IgD-negative memory B cell (primary cell): ENCODE results near the gene KDF1. TPM values are rescaled to one million over a fixed set of nuclear protein-coding genes. Genes with fewer than 3 reads are reported as not detected.

ENCODE experiments used
- H3K27ac Mint-ChIP-seq, 3 donors: one replicate each; pipeline ENCODE4 v1.8.0; 2020 to 2022; ENCODE audit warnings: mild to moderate bottlenecking in 3 of 3, mixed read lengths in 3 of 3, moderate library complexity in 1 of 3
- H3K27me3 Mint-ChIP-seq: one replicate; pipeline ENCODE4 v1.8.0; 2021; ENCODE audit warnings: mixed read lengths
- H3K36me3 Mint-ChIP-seq: one replicate; pipeline ENCODE4 v1.8.0; 2020; ENCODE audit warnings: mild to moderate bottlenecking, mixed read lengths
- H3K4me1 Mint-ChIP-seq, 3 donors: one replicate each; pipeline ENCODE4 v1.8.0; 2020 to 2022; ENCODE audit warnings: mixed read lengths in 3 of 3, mild to moderate bottlenecking in 1 of 3
- H3K4me3 Mint-ChIP-seq, 4 donors: one replicate each; pipeline ENCODE4 v1.8.0; 2020 to 2022; ENCODE audit warnings: mild to moderate bottlenecking in 4 of 4, mixed read lengths in 4 of 4, moderate library complexity in 3 of 4
- H3K9me3 Mint-ChIP-seq, 3 donors: one replicate each; pipeline ENCODE4 v1.8.0; 2020 to 2021; ENCODE audit warnings: mixed read lengths in 3 of 3, mild to moderate bottlenecking in 1 of 3
- polyA plus RNA-seq: library from polyadenylated mRNA; unstranded; fragments of 300-500 nt; fragmentation: Illumina TruSeq; gene quantifications from one replicate; pipeline ENCODE4 v1.2.3, GENCODE V29; 2021

KDF1 gene
- polyA plus RNA-seq, 1 donor from 2014 or later: 2.9 TPM

DNA sequence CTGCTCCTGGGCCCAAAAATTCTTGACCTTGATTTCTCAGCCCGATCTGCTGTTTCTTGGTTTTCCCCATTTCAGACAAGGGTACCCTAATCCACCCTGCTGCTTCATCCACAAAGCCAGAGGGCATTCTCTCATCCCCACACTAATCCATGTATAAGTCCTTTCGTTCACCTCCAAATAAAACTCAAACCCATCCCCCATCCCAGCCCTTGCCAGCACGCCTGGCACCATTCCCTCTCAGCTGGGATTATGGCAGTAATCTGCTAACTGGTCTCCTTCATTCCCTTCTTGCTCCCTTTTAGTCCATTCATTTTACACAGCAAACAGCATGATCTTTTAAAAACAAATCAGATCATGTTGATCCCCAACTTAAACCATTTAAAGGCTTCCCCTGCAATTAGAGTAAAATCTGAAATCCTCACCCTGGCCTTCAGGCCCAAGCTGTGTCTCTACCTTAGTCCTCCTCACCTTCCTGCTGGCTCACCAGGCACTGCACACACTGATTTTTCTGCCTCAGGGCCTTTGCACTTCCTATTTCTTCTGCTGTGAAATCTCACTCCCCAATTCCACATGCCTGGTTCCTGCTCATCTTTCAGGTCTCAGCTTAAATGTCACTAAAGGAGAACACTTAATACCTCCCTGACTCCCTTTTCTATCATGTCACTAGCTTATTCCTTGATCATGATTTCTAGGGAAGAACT is 21.0 kb upstream of the KDF1 start:
- Mint-ChIP-seq H3K27me3 (peaks cover 14% of the 10 kb centered on the region), H3K27ac (no peak overlapping the region)

DNA sequence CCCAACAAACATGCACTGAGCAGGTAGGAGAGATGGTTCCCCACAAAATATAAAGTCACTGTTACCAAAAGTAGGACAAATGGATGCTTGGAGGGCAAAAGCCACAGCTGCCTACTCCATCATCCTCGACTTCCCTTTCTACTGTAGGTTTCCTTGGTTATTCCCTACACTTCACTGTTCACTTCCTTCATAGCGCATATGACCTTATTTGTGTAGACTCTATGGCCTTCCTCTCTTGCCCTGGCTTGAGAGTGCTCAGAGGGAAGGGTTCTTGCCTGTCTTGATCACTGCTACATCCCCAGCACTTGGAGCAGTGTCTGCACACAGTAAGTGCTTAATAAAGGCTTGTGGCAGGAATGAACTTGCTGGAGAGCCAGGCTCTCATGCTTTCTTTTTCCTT is 18.6 kb upstream of the KDF1 start:
- H3K4me1 Mint-ChIP-seq: no peaks in the 10 kb centered on the region
- no peak overlapping the region for H3K27ac Mint-ChIP-seq

More for the DNA sequence above, 21.0 kb upstream of the KDF1 start:
- H3K4me1 Mint-ChIP-seq: no peaks in the 10 kb centered on the region
- no peaks in the 10 kb centered on the region for H3K36me3 Mint-ChIP-seq
- no peaks in the 10 kb centered on the region for H3K9me3 Mint-ChIP-seq
- no peak overlapping the region for H3K4me3 Mint-ChIP-seq

DNA sequence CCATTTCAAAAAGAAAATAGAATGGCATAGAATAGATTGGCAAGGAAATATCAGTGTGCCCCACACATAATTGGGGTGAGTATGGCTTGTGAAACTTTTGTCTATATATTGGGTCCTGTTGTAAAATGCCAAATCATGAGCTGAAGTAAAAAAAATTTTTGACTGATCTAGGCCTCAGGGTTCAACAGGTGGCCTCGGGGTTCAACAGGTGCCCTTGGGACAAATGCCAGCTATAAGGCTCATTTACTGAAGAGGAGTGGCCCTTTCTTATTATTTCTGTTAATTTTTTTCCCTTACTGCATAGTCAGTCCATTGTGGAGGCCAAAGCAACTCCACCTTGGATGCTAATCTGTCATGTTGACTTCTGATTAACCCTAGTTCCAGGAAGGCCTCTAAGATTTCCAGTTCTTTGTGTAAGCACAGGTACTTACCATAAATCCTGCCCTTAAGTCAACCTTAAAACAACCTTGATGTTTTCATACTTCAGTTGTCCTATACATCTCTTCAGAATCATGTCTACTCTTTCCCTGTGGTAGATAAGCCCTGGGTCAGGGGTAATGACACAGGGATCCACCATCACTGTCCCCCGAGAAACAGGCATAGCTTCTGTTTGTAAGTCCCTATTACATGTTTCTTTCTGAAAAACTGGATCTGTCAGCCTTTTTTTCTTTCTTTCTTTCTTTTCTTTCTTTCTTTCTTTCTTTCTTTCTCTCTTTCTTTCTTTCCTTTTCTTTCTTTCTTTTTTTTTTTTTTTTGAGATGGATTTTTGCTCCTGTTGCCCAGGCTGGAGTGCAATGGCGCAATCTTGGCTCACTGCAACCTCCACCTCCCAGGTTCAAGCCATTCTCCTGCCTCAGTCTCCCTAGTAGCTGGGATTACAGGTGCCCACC is 16.6 kb upstream of the KDF1 start:
- Mint-ChIP-seq H3K4me1 (no peaks in the 10 kb centered on the region), H3K36me3 (no peaks in the 10 kb centered on the region), H3K9me3 (no peaks in the 10 kb centered on the region), H3K27ac (peak overlapping the region in 1 of 3 donors; percentile 26), H3K4me3 (no peak overlapping the region), H3K27me3 (peaks cover 10% of the 10 kb centered on the region)

More for the DNA sequence above, 18.6 kb upstream of the KDF1 start:
- Mint-ChIP-seq H3K27me3 (peaks cover 10% of the 10 kb centered on the region), H3K9me3 (no peaks in the 10 kb centered on the region), H3K4me3 (no peak overlapping the region), H3K36me3 (no peaks in the 10 kb centered on the region)

DNA sequence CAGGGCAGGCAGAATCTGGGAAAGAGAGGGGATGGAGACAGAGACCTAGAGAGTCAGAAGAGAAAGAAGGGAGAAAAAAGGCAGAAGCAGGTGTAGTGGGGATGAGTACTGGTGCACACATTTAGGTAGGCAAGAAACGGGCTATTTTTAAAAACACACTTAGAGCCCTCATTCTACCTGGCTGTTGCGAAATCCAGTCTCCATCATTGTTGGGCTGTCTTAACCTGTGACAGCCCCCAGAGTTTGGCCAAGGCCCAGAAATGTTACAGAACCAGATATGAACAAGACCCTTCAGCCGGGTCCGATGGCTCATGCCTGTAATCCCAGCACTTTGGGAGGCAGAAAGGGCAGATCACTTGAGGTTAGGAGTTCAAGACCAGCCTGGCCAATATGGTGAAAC is 12.6 kb upstream of the KDF1 start:
- H3K36me3 Mint-ChIP-seq: no peaks in the 10 kb centered on the region
- no peak overlapping the region for H3K4me3 Mint-ChIP-seq
- no peaks in the 10 kb centered on the region for H3K4me1 Mint-ChIP-seq
- H3K27me3 Mint-ChIP-seq: peaks cover 13% of the 10 kb centered on the region
- no peak overlapping the region for H3K27ac Mint-ChIP-seq
- peaks cover 0 to 2% (median 0%) of the 10 kb centered on the region in 3 donors for H3K9me3 Mint-ChIP-seq

DNA sequence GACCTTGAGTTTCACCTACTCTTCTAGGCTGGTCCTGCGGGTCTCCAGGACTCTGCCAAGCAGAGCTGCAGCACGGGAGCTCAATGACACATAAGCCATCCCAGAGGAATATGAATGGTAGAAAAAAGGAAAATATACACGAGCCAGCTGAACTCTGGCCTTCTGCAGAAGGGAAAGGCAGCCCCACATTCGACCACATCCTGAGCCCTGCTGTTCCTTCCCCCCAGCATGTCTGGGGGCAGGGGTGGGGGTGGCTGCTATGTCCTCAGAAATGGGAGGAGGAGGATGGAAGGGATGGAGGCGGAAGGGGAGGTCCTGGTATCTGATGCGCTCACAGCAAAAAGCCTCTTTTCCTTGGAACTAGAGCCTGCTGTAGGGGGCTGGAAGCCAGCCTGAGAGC is 12.1 kb upstream of the KDF1 start:
- Mint-ChIP-seq H3K4me1 (no peaks in the 10 kb centered on the region), H3K27ac (no peak overlapping the region)

DNA sequence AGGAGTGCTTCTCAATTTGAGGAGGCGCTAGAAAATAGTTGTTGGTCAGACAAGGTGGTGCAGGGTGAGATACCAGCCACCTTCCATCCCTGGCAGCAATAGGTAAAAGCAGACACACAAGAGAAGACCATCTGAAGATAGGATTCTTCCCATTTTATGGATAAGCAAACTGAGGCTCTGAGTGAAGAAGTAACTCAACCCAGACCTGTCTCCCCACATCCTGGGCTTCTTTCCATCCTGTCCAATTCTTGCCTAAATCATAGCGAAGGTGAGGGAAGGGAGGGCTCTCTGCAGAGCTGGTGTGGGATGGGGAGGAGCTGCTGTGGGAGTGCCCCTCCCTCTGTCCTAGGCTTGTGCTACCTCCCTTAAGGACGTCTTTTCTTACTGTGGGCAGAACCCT is 11.3 kb upstream of the KDF1 start:
- H3K9me3 Mint-ChIP-seq: peaks cover 0 to 2% (median 0%) of the 10 kb centered on the region in 3 donors
- H3K4me3 Mint-ChIP-seq: no peak overlapping the region
- H3K27me3 Mint-ChIP-seq: peaks cover 13% of the 10 kb centered on the region
- no peak overlapping the region for H3K27ac Mint-ChIP-seq
- no peaks in the 10 kb centered on the region for H3K4me1 Mint-ChIP-seq
- H3K36me3 Mint-ChIP-seq: no peaks in the 10 kb centered on the region

More for the DNA sequence above, 12.1 kb upstream of the KDF1 start:
- Mint-ChIP-seq H3K9me3 (peaks cover 0 to 2% (median 0%) of the 10 kb centered on the region in 3 donors), H3K27me3 (peaks cover 13% of the 10 kb centered on the region), H3K36me3 (no peaks in the 10 kb centered on the region), H3K4me3 (no peak overlapping the region)

DNA sequence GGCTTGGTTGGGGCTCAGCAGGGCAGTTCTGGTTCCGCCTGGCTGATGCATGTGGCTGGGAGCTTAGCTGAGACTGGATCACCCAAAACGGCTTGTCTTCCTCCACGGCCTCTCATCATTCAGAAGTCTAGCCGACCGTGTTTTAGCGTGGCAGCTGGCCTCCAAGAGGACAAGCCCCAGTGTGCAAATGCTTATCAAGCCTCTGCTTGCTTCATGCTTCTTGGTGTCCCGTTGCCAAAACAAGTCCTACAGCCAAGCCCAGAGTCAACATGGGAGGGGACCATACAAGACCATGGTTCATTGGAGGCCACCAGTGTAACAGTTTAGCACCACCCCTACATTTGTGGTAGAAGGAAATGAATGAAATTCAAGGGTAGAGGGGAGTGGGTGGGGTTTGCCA is 10.5 kb upstream of the KDF1 start:
- Mint-ChIP-seq H3K9me3 (peaks cover 0 to 2% (median 0%) of the 10 kb centered on the region in 3 donors), H3K4me1 (no peaks in the 10 kb centered on the region), H3K36me3 (no peaks in the 10 kb centered on the region), H3K27ac (no peak overlapping the region), H3K4me3 (no peak overlapping the region), H3K27me3 (peaks cover 15% of the 10 kb centered on the region)

DNA sequence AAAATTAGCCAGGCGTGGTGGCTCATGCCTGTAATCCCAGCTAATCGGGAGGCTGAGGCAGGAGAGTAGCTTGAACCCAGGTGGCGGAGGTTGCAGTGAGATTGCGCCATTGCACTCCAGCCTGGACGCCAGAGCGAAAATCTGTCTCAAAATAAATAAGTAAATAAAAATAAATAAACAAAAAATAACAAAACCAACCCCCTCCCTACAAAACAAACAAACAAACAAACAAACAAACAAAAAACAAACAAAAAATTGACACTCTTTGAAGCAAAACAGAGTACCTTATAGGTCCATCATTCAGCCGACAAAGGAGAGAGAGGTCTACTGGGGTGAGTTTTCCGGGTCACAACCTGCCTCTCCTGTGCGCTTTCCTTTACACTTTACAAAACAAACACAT is 5.4 kb upstream of the KDF1 start:
- H3K4me1 Mint-ChIP-seq: peaks cover under 1 to 4% (median under 1%) of the 10 kb centered on the region in 3 donors
- peaks cover 0 to 2% (median 0%) of the 10 kb centered on the region in 3 donors for H3K9me3 Mint-ChIP-seq
- peak overlapping the region in 1 of 4 donors; percentile 66 for H3K4me3 Mint-ChIP-seq
- peaks cover 3% of the 10 kb centered on the region for H3K36me3 Mint-ChIP-seq
- no peak overlapping the region for H3K27ac Mint-ChIP-seq
- peaks cover 17% of the 10 kb centered on the region for H3K27me3 Mint-ChIP-seq

DNA sequence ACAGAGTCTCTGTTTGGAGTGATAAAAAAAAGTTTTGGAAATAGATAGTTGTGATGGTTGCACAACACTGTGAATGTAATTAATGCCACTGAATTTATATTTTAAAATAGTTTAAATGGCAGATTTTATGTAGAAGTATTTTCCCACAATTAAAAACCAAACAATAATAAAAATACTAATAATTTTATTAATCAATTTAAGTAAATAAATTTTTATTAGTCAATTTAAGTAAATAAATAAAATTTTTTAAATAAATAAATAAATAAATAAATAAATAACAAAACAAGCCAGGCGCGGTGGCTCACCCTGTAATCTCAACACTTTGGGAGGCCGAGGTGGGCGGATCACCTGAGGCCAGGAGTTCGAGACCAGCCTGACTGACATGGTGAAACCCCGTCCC is 4.9 kb upstream of the KDF1 start:
- Mint-ChIP-seq H3K9me3 (peaks cover 0 to 2% (median 0%) of the 10 kb centered on the region in 3 donors), H3K27me3 (peaks cover 16% of the 10 kb centered on the region), H3K36me3 (peaks cover 3% of the 10 kb centered on the region), H3K4me3 (no peak overlapping the region), H3K27ac (no peak overlapping the region), H3K4me1 (peaks cover 2 to 7% (median 4%) of the 10 kb centered on the region in 3 donors)

DNA sequence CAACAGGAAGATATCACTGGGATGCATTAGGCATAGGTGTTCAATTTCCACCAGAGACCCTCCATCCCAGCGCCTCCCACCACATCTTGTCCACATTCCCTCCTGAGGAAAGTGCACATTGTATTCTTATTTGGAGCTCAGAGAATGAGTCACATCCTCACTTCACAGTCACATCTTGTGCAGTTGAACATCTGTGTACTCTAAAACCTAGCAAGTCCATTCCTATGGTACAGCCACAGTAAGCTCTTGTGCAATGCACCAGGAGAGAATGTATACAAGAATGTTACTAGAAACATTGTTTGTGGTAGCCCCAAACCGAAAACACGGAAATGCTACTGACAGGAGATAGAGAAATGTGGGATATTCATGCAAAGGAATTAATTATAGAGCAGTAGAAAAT is 1.6 kb upstream of the KDF1 start:
- Mint-ChIP-seq H3K36me3 (peaks cover 3% of the 10 kb centered on the region), H3K9me3 (no peaks in the 10 kb centered on the region), H3K27me3 (peaks cover 13% of the 10 kb centered on the region), H3K4me1 (peaks cover 2 to 15% (median 4%) of the 10 kb centered on the region in 3 donors), H3K4me3 (peak overlapping the region in 1 of 4 donors; percentile 94), H3K27ac (peak overlapping the region in 1 of 3 donors; percentile 21)

DNA sequence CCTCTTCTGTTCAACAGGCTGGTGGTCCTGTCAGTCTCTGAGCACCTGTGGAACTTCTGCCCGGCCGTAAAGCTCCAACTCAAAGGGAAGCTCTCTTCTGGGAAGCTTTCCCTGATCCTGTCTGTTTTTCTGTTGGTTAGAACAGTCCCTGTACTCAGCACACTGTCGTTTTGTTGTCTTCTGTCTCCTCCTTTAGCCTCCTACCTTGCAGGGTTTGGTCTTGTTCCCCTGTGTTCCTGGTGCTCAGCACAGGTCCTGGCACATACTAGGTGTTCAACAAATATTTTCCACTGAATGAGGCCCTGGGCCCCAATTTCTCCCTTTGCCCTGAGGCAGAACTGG is 328 bp upstream of the KDF1 start:
- Mint-ChIP-seq H3K4me1 (peaks cover 2 to 15% (median 4%) of the 10 kb centered on the region in 3 donors), H3K9me3 (peaks cover 0 to 6% (median 2%) of the 10 kb centered on the region in 3 donors), H3K27me3 (peaks cover 12% of the 10 kb centered on the region), H3K4me3 (peak overlapping the region; percentile 78 to 94 (median 90)), H3K36me3 (peaks cover 8% of the 10 kb centered on the region), H3K27ac (peak overlapping the region; percentile 21 to 91 (median 76))

DNA sequence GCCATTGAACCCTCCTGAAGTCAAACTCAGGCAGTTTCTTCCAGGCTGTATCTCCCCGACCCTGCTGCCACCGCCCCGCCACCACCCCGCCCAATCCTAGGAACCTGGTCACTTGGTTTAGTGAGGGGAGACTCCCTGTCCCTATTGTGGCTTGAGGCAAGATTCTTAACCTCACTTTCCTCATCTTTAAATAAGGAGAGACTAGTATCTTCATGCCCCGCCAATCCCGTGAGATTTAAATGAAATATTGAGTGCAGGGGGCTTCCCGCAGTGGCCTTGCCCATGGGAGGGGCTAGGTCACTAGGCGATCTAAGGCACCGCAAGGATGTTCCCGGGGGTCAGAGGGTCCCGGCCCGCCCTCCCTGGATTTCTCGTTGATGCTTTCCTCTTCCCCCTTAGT is 998 bp downstream of the KDF1 start:
- Mint-ChIP-seq H3K9me3 (peaks cover 0 to 6% (median 2%) of the 10 kb centered on the region in 3 donors), H3K4me1 (peaks cover 2 to 15% (median 4%) of the 10 kb centered on the region in 3 donors), H3K27ac (no peak overlapping the region), H3K27me3 (peaks cover 10% of the 10 kb centered on the region), H3K4me3 (peak overlapping the region; percentile 28 to 85 (median 66)), H3K36me3 (peaks cover 4% of the 10 kb centered on the region)

DNA sequence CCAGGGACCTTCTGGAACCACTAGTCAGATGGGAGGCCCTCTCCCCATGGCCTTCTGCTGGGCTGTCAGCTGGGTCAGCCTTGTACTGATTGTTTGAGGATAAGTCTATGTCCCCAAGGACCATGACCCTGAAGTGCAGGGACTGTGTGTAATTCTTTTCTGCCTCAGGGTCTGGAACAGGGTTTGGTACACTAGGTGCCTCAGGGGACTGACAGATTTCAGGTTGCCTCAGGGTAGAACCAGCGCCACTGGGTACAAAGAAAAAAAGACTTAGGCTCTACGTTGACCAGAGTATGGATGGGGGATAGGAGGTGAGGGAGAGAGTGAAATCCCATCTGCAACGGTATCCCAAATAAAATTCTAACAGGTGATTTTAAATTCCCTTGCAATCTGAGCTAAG is 3.0 kb downstream of the KDF1 start:
- Mint-ChIP-seq H3K27ac (no peak overlapping the region), H3K36me3 (peaks cover 8% of the 10 kb centered on the region), H3K9me3 (peaks cover 0 to 6% (median 2%) of the 10 kb centered on the region in 3 donors), H3K27me3 (peaks cover 6% of the 10 kb centered on the region), H3K4me1 (peaks cover 2 to 15% (median 4%) of the 10 kb centered on the region in 3 donors), H3K4me3 (peak overlapping the region in 1 of 4 donors; percentile 60)

DNA sequence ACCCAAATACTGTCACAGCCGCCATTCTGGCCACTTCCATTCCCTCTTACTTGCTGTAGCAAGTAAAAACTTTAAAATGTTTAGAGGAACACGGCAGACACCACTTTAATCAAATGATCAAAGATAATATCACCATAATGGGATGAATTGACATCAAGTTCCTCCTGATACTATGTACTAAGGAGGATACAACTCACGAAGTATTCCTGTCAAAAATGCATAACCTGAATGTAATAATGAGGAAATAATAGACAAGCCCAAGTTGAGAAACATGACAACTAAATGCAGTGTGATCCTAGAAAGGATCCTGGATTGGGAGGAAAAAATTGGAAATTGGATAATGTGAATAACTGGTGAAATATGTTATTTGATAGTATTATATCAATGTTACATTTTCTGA is 3.9 kb downstream of the KDF1 start:
- H3K27ac Mint-ChIP-seq: no peak overlapping the region
- peaks cover 8% of the 10 kb centered on the region for H3K36me3 Mint-ChIP-seq
- no peak overlapping the region for H3K4me3 Mint-ChIP-seq
- H3K9me3 Mint-ChIP-seq: peaks cover 0 to 6% (median 2%) of the 10 kb centered on the region in 3 donors
- H3K27me3 Mint-ChIP-seq: peaks cover 5% of the 10 kb centered on the region
- peaks cover 2 to 15% (median 4%) of the 10 kb centered on the region in 3 donors for H3K4me1 Mint-ChIP-seq

DNA sequence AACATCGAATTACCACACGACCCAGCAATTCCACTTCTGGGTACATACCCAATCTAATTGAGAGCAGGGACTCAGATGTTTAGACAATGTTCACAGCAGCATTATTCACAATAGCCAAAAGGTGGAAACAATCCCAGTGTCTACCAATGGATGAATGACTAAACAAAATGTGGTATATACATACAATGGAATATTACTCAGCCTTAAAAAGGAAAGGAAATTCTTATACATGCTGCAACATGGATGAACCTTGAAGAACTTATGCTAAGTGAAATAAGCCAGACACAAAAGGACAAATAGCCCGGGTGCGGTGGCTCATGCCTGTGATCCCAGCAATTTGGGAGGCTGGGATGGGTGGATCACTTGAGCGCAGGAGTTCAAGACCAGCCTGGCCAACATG is 6.9 kb downstream of the KDF1 start:
- H3K27me3 Mint-ChIP-seq: no peaks in the 10 kb centered on the region
- H3K9me3 Mint-ChIP-seq: peaks cover 0 to 6% (median 2%) of the 10 kb centered on the region in 3 donors
- H3K4me1 Mint-ChIP-seq: peaks cover 0 to 2% (median 0%) of the 10 kb centered on the region in 3 donors
- no peak overlapping the region for H3K4me3 Mint-ChIP-seq
- no peak overlapping the region for H3K27ac Mint-ChIP-seq
- peaks cover 8% of the 10 kb centered on the region for H3K36me3 Mint-ChIP-seq
